Endothelial cell of umbilical vein (primary cell): Measurements from ENCODE around the gene HOXB2.

ENCODE experiments used
- CTCF ChIP-seq, 2 donors: IDR thresholded peaks; 1 replicate in 1 of 2; 2 replicates in 1 of 2; pipeline ENCODE4 v1.5.1; 2011; ENCODE audit warnings: low read length in 2 of 2, mild to moderate bottlenecking in 2 of 2, moderate library complexity in 2 of 2, control low read depth in 1 of 2, inconsistent platforms in 1 of 2, low read depth in 1 of 2; ENCODE audit not compliant: insufficient read depth in 1 of 2; ENCODE audit errors: extremely low read depth in 1 of 2
- EZH2 ChIP-seq: IDR thresholded peaks from 2 replicates; pipeline ENCODE4 v1.6.1; 2012; ENCODE audit warnings: borderline replicate concordance, low read depth, mild to moderate bottlenecking, moderate library complexity, low read length, inconsistent platforms; ENCODE audit not compliant: severe bottlenecking
- FOS ChIP-seq: IDR thresholded peaks from 2 replicates; pipeline ENCODE4 v1.6.1; 2011; ENCODE audit warnings: mild to moderate bottlenecking, low read length, moderate library complexity, borderline replicate concordance; ENCODE audit not compliant: insufficient read depth
- JUN ChIP-seq: IDR thresholded peaks from 2 replicates; pipeline ENCODE4 v1.6.1; 2011; ENCODE audit warnings: borderline replicate concordance, low read depth; ENCODE audit not compliant: insufficient read length, insufficient read depth
- POLR2A ChIP-seq: IDR thresholded peaks from 2 replicates; pipeline ENCODE4 v1.6.1; 2012; ENCODE audit warnings: low read depth, mild to moderate bottlenecking, control low read depth, low read length
- POLR2AphosphoS5 ChIP-seq: IDR thresholded peaks from 2 replicates; pipeline ENCODE4 v1.6.1; 2012; ENCODE audit warnings: low read depth, mild to moderate bottlenecking, control low read depth, low read length, moderate library complexity; ENCODE audit not compliant: insufficient read depth

DNA sequence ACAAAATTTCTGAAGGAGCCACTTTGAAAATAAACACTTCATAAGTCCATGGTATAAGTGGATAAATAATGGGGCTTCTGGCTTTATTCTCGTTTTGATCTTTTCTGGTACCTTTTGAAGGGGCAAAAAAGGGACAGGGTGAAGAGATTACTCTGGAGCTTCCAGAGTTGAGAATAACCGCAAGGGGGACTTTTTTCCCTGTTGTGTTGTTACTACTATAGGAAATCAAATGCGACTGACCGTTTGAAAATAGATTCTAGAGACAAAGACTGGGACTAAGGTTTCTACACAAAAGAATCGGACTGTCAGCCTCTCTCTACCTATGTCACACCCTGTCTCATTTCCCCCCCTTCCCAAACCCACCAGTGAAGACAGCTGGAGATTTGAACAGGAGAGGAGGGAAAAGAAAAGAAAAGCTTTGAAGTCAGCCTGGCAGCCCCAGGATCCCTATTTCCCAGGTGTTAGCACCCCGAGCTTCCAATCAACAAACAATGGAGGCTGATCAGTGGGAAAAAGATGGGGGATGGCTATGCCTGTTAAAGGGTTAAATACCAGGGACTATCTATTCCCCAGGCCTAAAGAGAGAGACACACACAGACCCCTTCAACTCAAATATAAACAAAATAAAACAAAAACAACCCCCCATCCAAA is 24.9 kb upstream of the HOXB2 start:
- TF ChIP-seq POLR2AphosphoS5 (no peak), CTCF (IDR thresholded peaks at IDR 0.05; ENCODE audit: extremely low read depth in 1 of 2, insufficient read depth in 1 of 2, low read depth in 1 of 2, low read length in 2 of 2) (peak; percentile 8 to 22), POLR2A (no peak), FOS (no peak), JUN (no peak), EZH2 (no peak)
